ENCODE data around the gene SLC52A1.

Gene SLC52A1

GRCh38 chr17:5019475-5019956, 15.7 kb downstream of the SLC52A1 start:
- Mint-ChIP-seq H3K36me3 (ENCODE audit: low read depth) (peaks cover 26% of the 10 kb centered on the region), H3K9me3 (no peaks in the 10 kb centered on the region), H3K4me1 (ENCODE audit: low read depth) (peaks cover 15% of the 10 kb centered on the region), H3K27me3 (ENCODE audit: low read depth) (no peaks in the 10 kb centered on the region), H3K4me3 (no peak overlapping the region), H3K27ac (peak overlapping the region; percentile 60)

GRCh38 chr17:5014357-5014756, 20.9 kb downstream of the SLC52A1 start:
- no peaks in the 10 kb centered on the region for H3K27me3 Mint-ChIP-seq (ENCODE audit: low read depth)
- H3K4me3 Mint-ChIP-seq, result no peak overlapping the region
- peaks cover 32% of the 10 kb centered on the region for H3K36me3 Mint-ChIP-seq (ENCODE audit: low read depth)
- H3K9me3 Mint-ChIP-seq, result no peaks in the 10 kb centered on the region
- H3K27ac Mint-ChIP-seq, result no peak overlapping the region
- H3K4me1 Mint-ChIP-seq (ENCODE audit: low read depth), result peaks cover 20% of the 10 kb centered on the region

GRCh38 chr17:5011928-5012327, 23.3 kb downstream of the SLC52A1 start:
- H3K4me3 Mint-ChIP-seq, result peak overlapping the region; percentile 28
- H3K4me1 Mint-ChIP-seq (ENCODE audit: low read depth), result peaks cover 12% of the 10 kb centered on the region
- peak overlapping the region; percentile 84 for H3K27ac Mint-ChIP-seq
- no peaks in the 10 kb centered on the region for H3K9me3 Mint-ChIP-seq
- H3K36me3 Mint-ChIP-seq (ENCODE audit: low read depth), result peaks cover 44% of the 10 kb centered on the region
- H3K27me3 Mint-ChIP-seq (ENCODE audit: low read depth), result no peaks in the 10 kb centered on the region

- Mint-ChIP-seq H3K27me3 (ENCODE audit: low read depth) (no peaks in the 10 kb centered on the region), H3K9me3 (no peaks in the 10 kb centered on the region), H3K4me3 (no peak overlapping the region), H3K27ac (no peak overlapping the region), H3K36me3 (ENCODE audit: low read depth) (peaks cover 56% of the 10 kb centered on the region), H3K4me1 (ENCODE audit: low read depth) (peaks cover 9% of the 10 kb centered on the region)
Measured at GRCh38 chr17:5003214-5003867, 31.9 kb downstream of the SLC52A1 start.

- Mint-ChIP-seq H3K27me3 (ENCODE audit: low read depth) (no peaks in the 10 kb centered on the region), H3K4me1 (ENCODE audit: low read depth) (peaks cover 9% of the 10 kb centered on the region), H3K27ac (no peak overlapping the region), H3K4me3 (no peak overlapping the region), H3K36me3 (ENCODE audit: low read depth) (peaks cover 47% of the 10 kb centered on the region), H3K9me3 (no peaks in the 10 kb centered on the region)
Measured at GRCh38 chr17:5002121-5002788, 33.0 kb downstream of the SLC52A1 start.

- peaks cover 12% of the 10 kb centered on the region for H3K4me1 Mint-ChIP-seq (ENCODE audit: low read depth)
- no peaks in the 10 kb centered on the region for H3K9me3 Mint-ChIP-seq
- peaks cover 37% of the 10 kb centered on the region for H3K36me3 Mint-ChIP-seq (ENCODE audit: low read depth)
- no peak overlapping the region for H3K4me3 Mint-ChIP-seq
- H3K27me3 Mint-ChIP-seq (ENCODE audit: low read depth), result peaks cover 2% of the 10 kb centered on the region
- no peak overlapping the region for H3K27ac Mint-ChIP-seq
Measured at GRCh38 chr17:5000237-5000639, 35.0 kb downstream of the SLC52A1 start.

GRCh38 chr17:4999430-5000093, 35.7 kb downstream of the SLC52A1 start:
- H3K27ac Mint-ChIP-seq, result peak overlapping the region; percentile 4
- peak overlapping the region; percentile 87 for H3K4me3 Mint-ChIP-seq
- no peaks in the 10 kb centered on the region for H3K9me3 Mint-ChIP-seq
- H3K27me3 Mint-ChIP-seq (ENCODE audit: low read depth), result peaks cover 6% of the 10 kb centered on the region
- peaks cover 31% of the 10 kb centered on the region for H3K36me3 Mint-ChIP-seq (ENCODE audit: low read depth)
- H3K4me1 Mint-ChIP-seq (ENCODE audit: low read depth), result peaks cover 15% of the 10 kb centered on the region

GRCh38 chr17:4998732-4999429, 36.3 kb downstream of the SLC52A1 start:
- Mint-ChIP-seq H3K27me3 (ENCODE audit: low read depth) (peaks cover 6% of the 10 kb centered on the region), H3K36me3 (ENCODE audit: low read depth) (peaks cover 24% of the 10 kb centered on the region), H3K4me3 (peak overlapping the region; percentile 87), H3K9me3 (no peaks in the 10 kb centered on the region), H3K4me1 (ENCODE audit: low read depth) (peaks cover 15% of the 10 kb centered on the region), H3K27ac (peak overlapping the region; percentile 57)

GRCh38 chr17:4998027-4998731, 37.0 kb downstream of the SLC52A1 start:
- Mint-ChIP-seq H3K27me3 (ENCODE audit: low read depth) (peaks cover 6% of the 10 kb centered on the region), H3K27ac (no peak overlapping the region), H3K4me3 (peak overlapping the region; percentile 87), H3K36me3 (ENCODE audit: low read depth) (peaks cover 18% of the 10 kb centered on the region), H3K4me1 (ENCODE audit: low read depth) (peaks cover 15% of the 10 kb centered on the region), H3K9me3 (no peaks in the 10 kb centered on the region)

- Mint-ChIP-seq H3K9me3 (no peaks in the 10 kb centered on the region), H3K27ac (peak within 1 kb of the TSS; percentile 57), H3K4me3 (peak within 1 kb of the TSS; percentile 87), H3K4me1 (ENCODE audit: low read depth) (peaks cover 15% of the 10 kb centered on the region), H3K36me3 (ENCODE audit: low read depth) (peaks cover 14% of the 10 kb centered on the region), H3K27me3 (ENCODE audit: low read depth) (peaks cover 6% of the 10 kb centered on the region)
Measured at GRCh38 chr17:4997302-4998026, 37.8 kb downstream of the SLC52A1 start, which contains the start of the genes INCA1 and KIF1C. TSS of gene INCA1 (minus strand) at chr17:4997522. CDS start at chr17:4994437, 3,085 bp downstream. TSS of gene KIF1C (plus strand) at chr17:4997950. CDS start at chr17:5000247, 2,297 bp downstream.

- Mint-ChIP-seq H3K4me3 (no peak overlapping the region), H3K27ac (no peak overlapping the region), H3K36me3 (ENCODE audit: low read depth) (no peaks in the 10 kb centered on the region), H3K9me3 (no peaks in the 10 kb centered on the region), H3K4me1 (ENCODE audit: low read depth) (peaks cover 16% of the 10 kb centered on the region), H3K27me3 (ENCODE audit: low read depth) (peaks cover 6% of the 10 kb centered on the region)
Measured at GRCh38 chr17:4994081-4994595, 41.1 kb downstream of the SLC52A1 start.

- Mint-ChIP-seq H3K27ac (peak overlapping the region; percentile 94), H3K27me3 (ENCODE audit: low read depth) (no peaks in the 10 kb centered on the region), H3K4me3 (peak overlapping the region; percentile 92), H3K36me3 (ENCODE audit: low read depth) (peaks cover 13% of the 10 kb centered on the region), H3K9me3 (no peaks in the 10 kb centered on the region), H3K4me1 (ENCODE audit: low read depth) (peaks cover 33% of the 10 kb centered on the region)
Measured at GRCh38 chr17:4987767-4988567, 47.3 kb downstream of the SLC52A1 start.

Data from T-helper 1 cell treated with Interleukin-12 subunit alpha and Interleukin-12 subunit beta and Interleukin-4 antibody, amounts not matched to agents 30 μg/mL and 1 μg/mL, for 36 hours (primary cell).